Measurements from ENCODE around the gene CCSER2.

The CCSER2 gene

DNA sequence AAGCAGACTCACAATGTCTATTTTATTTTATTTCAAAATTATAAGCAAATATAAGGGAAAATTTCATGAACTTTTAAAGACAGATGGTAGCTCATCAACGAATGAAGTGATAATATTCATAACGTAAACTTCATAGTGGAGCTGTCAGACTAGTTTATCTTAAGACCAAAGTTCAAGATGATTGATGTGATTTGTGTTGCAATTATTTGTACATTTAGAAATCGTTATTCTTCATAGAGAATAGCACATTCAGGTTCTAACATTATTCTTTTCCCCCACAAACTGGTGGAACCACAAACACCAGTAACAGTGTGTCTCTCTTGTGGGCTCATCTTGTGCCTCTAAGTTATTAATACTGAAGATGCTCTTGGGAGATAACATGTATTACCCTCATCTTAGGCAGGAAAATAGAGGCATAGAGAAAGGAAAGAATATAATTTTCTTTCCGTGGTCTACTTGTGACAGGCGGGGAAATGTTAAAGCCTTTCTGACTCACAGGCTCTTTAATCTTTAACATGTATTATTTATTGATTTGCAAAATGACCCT lies 37.0 kb downstream of the CCSER2 start:
- no peak overlapping the region for H3K4me3 ChIP-seq (ENCODE audit: control insufficient read depth, low read depth, low read length)
- DNase-seq (ENCODE audit: low read depth), result no peak
- TF ChIP-seq, protein P1, sequence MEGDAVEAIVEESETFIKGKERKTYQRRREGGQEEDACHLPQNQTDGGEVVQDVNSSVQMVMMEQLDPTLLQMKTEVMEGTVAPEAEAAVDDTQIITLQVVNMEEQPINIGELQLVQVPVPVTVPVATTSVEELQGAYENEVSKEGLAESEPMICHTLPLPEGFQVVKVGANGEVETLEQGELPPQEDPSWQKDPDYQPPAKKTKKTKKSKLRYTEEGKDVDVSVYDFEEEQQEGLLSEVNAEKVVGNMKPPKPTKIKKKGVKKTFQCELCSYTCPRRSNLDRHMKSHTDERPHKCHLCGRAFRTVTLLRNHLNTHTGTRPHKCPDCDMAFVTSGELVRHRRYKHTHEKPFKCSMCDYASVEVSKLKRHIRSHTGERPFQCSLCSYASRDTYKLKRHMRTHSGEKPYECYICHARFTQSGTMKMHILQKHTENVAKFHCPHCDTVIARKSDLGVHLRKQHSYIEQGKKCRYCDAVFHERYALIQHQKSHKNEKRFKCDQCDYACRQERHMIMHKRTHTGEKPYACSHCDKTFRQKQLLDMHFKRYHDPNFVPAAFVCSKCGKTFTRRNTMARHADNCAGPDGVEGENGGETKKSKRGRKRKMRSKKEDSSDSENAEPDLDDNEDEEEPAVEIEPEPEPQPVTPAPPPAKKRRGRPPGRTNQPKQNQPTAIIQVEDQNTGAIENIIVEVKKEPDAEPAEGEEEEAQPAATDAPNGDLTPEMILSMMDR (conservative IDR thresholded peaks at IDR 0.05; ENCODE audit: control insufficient read depth, insufficient read depth, low read depth, low read length), result no peak

DNA sequence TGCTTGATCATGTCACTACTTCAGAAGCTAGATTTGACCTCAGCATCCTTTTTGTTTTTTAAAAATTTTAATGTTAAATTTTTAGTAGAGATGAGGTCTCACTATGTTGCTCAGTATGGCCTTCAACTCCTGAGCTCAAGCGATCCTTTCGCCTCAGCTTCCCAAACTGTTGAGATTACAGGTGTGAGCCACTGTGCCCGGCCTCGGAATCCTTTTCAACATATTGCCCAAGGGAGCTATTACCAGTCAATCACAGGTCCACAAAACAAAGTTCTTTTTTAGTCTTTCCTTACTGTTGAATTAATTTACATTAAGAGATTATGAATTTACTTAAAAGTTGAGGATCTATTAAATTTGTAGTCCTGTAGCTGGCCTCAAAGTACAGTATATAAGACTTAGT lies 37.7 kb downstream of the CCSER2 start:
- no peak overlapping the region for H3K4me3 ChIP-seq (ENCODE audit: control insufficient read depth, low read depth, low read length)
- TF ChIP-seq, protein P1 (conservative IDR thresholded peaks at IDR 0.05; ENCODE audit: control insufficient read depth, insufficient read depth, low read depth, low read length), result no peak
- no peak for DNase-seq (ENCODE audit: low read depth)

- TF ChIP-seq, protein P1 (conservative IDR thresholded peaks at IDR 0.05; ENCODE audit: control insufficient read depth, insufficient read depth, low read depth, low read length), result no peak
- no peak overlapping the region for H3K4me3 ChIP-seq (ENCODE audit: control insufficient read depth, low read depth, low read length)
- no peak for DNase-seq (ENCODE audit: low read depth)
Measured at GRCh38 chr10:84367256-84367655, 38.9 kb downstream of the CCSER2 start.

GRCh38 chr10:84368828-84369227 lies 40.4 kb downstream of the CCSER2 start:
- TF ChIP-seq, protein P1 (conservative IDR thresholded peaks at IDR 0.05; ENCODE audit: control insufficient read depth, insufficient read depth, low read depth, low read length), result no peak
- no peak for DNase-seq (ENCODE audit: low read depth)
- H3K4me3 ChIP-seq (ENCODE audit: control insufficient read depth, low read depth, low read length), result no peak overlapping the region

DNA sequence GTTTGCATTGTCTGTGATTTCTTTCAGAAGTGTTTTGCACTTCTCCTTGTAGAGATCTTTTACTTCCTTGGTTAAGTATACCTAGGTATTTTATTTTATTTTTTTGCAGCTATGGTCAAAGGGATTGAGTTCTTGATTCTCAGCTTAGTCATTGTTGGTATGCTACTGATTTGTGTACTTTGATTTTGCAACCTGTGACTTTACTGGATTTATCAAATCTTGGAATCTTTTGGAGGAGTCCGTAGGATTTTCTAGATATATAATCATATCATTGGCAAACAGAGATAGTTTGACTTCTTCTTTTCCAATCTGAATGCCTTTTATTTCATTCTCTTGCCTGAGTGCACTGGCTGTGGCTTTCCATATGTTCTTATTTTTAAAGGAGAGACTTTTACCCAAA lies 41.9 kb downstream of the CCSER2 start:
- H3K4me3 ChIP-seq (ENCODE audit: control insufficient read depth, low read depth, low read length), result no peak overlapping the region
- no peak for DNase-seq (ENCODE audit: low read depth)
- TF ChIP-seq, protein P1 (conservative IDR thresholded peaks at IDR 0.05; ENCODE audit: control insufficient read depth, insufficient read depth, low read depth, low read length), result no peak

GRCh38 chr10:84371944-84372343 lies 43.6 kb downstream of the CCSER2 start:
- TF ChIP-seq, protein P1 (conservative IDR thresholded peaks at IDR 0.05; ENCODE audit: control insufficient read depth, insufficient read depth, low read depth, low read length), result no peak
- no peak for DNase-seq (ENCODE audit: low read depth)
- H3K4me3 ChIP-seq (ENCODE audit: control insufficient read depth, low read depth, low read length), result no peak overlapping the region

DNA sequence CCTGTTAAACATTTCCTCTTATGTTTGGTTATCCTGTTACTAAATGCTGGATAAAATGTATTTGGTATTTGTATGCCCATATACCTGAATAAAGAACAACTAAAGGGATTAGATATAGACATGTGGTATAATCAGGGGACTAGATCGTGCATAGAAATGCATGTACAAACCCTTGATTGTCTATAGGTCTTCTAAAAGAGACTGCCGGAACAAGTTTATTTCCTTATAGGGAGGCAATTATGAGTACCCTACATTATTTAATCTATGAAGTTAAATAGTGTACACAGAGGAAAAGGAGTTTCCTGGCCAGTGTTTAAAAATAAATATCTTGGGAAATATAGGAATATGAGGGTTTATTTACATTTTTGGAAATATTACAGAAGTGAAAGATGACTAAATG lies 44.6 kb downstream of the CCSER2 start:
- H3K4me3 ChIP-seq (ENCODE audit: control insufficient read depth, low read depth, low read length), result no peak overlapping the region
- TF ChIP-seq, protein P1 (conservative IDR thresholded peaks at IDR 0.05; ENCODE audit: control insufficient read depth, insufficient read depth, low read depth, low read length), result no peak
- no peak for DNase-seq (ENCODE audit: low read depth)
